Glutamatergic neuron (in vitro differentiated cells): Measurements from ENCODE around the gene NMNAT2. TPM values are rescaled to one million over a fixed set of nuclear protein-coding genes. Genes with fewer than 3 reads are reported as not detected.

Experiments
- DNase-seq: peaks from one replicate; pipeline ENCODE4 v3.0.0; 2022
- H3K27ac Mint-ChIP-seq: one replicate; pipeline ENCODE4 v1.8.0; 2020; ENCODE audit warnings: mild to moderate bottlenecking, mixed read lengths, inconsistent platforms; ENCODE audit not compliant: unreplicated experiment
- H3K27me3 Mint-ChIP-seq: one replicate; pipeline ENCODE4 v1.8.0; 2020; ENCODE audit warnings: mild to moderate bottlenecking, moderate library complexity, mixed read lengths, inconsistent platforms; ENCODE audit not compliant: unreplicated experiment
- H3K36me3 Mint-ChIP-seq: one replicate; pipeline ENCODE4 v1.8.0; 2020; ENCODE audit warnings: mild to moderate bottlenecking, mixed read lengths, inconsistent platforms; ENCODE audit not compliant: unreplicated experiment
- H3K4me1 Mint-ChIP-seq: one replicate; pipeline ENCODE4 v1.8.0; 2020; ENCODE audit warnings: mild to moderate bottlenecking, low read depth, mixed read lengths, inconsistent platforms; ENCODE audit not compliant: unreplicated experiment
- H3K4me3 Mint-ChIP-seq: one replicate; pipeline ENCODE4 v1.8.0; 2020; ENCODE audit warnings: mild to moderate bottlenecking, mixed read lengths, inconsistent platforms; ENCODE audit not compliant: unreplicated experiment
- H3K9me3 Mint-ChIP-seq: one replicate; pipeline ENCODE4 v1.8.0; 2020; ENCODE audit warnings: mild to moderate bottlenecking, moderate library complexity, mixed read lengths, inconsistent platforms; ENCODE audit not compliant: unreplicated experiment
- CTCF ChIP-seq: fragments of 200-600 bp; sonication (generic); IDR thresholded peaks from one replicate; pipeline ENCODE4 v1.5.0; 2021; ENCODE audit not compliant: partially characterized antibody, unreplicated experiment
- total RNA-seq: library from RNA; stranded (reverse); fragmentation: NEBNext Ultra II Directional; extraction: Animal tissue kit (Norgen Biotek cat#: 25700); gene quantifications from one replicate; pipeline ENCODE4 v1.2.1, GENCODE V29; 2021; ENCODE audit not compliant: unreplicated experiment

Gene NMNAT2
- total RNA-seq, 1 donor from 2014 or later: 76.4 TPM

GRCh38 chr1:183379951-183380350 is 38.2 kb downstream of the NMNAT2 start:
- H3K4me1 Mint-ChIP-seq: no peaks in the 10 kb centered on the region
- DNase-seq: no peak

GRCh38 chr1:183375381-183375780 is 42.8 kb downstream of the NMNAT2 start:
- Mint-ChIP-seq H3K27ac (no peak overlapping the region), H3K4me3 (no peak overlapping the region), H3K4me1 (no peaks in the 10 kb centered on the region), H3K27me3 (no peaks in the 10 kb centered on the region), H3K36me3 (peaks cover under 1% of the 10 kb centered on the region), H3K9me3 (no peaks in the 10 kb centered on the region)
- no peak for DNase-seq
- no peak for TF ChIP-seq CTCF

More at GRCh38 chr1:183379951-183380350, 38.2 kb downstream of the NMNAT2 start:
- Mint-ChIP-seq H3K36me3 (peaks cover 11% of the 10 kb centered on the region), H3K9me3 (no peaks in the 10 kb centered on the region), H3K4me3 (no peak overlapping the region), H3K27ac (no peak overlapping the region), H3K27me3 (no peaks in the 10 kb centered on the region)
- TF ChIP-seq CTCF: no peak

GRCh38 chr1:183374825-183375224 is 43.4 kb downstream of the NMNAT2 start:
- no peaks in the 10 kb centered on the region for H3K27me3 Mint-ChIP-seq
- no peaks in the 10 kb centered on the region for H3K9me3 Mint-ChIP-seq
- no peaks in the 10 kb centered on the region for H3K36me3 Mint-ChIP-seq
- no peaks in the 10 kb centered on the region for H3K4me1 Mint-ChIP-seq
- TF ChIP-seq CTCF: no peak
- no peak for DNase-seq
- no peak overlapping the region for H3K4me3 Mint-ChIP-seq
- no peak overlapping the region for H3K27ac Mint-ChIP-seq

GRCh38 chr1:183372586-183373230 is 45.5 kb downstream of the NMNAT2 start:
- H3K36me3 Mint-ChIP-seq: no peaks in the 10 kb centered on the region

More at GRCh38 chr1:183372586-183373230, 45.5 kb downstream of the NMNAT2 start:
- no peaks in the 10 kb centered on the region for H3K9me3 Mint-ChIP-seq
- TF ChIP-seq CTCF: no peak
- H3K4me3 Mint-ChIP-seq: no peak overlapping the region
- peaks cover 7% of the 10 kb centered on the region for H3K4me1 Mint-ChIP-seq
- H3K27me3 Mint-ChIP-seq: no peaks in the 10 kb centered on the region
- H3K27ac Mint-ChIP-seq: no peak overlapping the region
- DNase-seq: no peak
